NCI-H82 treated with DMSO at 0.1 percent for 48 hours (cell line): ENCODE results near the gene FBXO28.
A peak's percentile ranks its signal among the peaks of the same experiment; 100 is the strongest.

ENCODE experiments used
- DNase-seq: peaks from one replicate; lab custom pipeline; 2025; ENCODE audit not compliant: unreplicated experiment; lab: John Stamatoyannopoulos, UW

Gene FBXO28

GRCh38 chr1:224151117-224151516 lies 37.2 kb downstream of the FBXO28 start:
- no peak for DNase-seq

- DNase-seq, result no peak
Observed at GRCh38 chr1:224157316-224157715, 43.4 kb downstream of the FBXO28 start.

GRCh38 chr1:224159541-224159940 lies 45.6 kb downstream of the FBXO28 start:
- DNase-seq, result no peak

GRCh38 chr1:224160171-224160682 lies 46.3 kb downstream of the FBXO28 start:
- no peak for DNase-seq

- no peak for DNase-seq
Observed at GRCh38 chr1:224162768-224163167, 48.9 kb downstream of the FBXO28 start.

GRCh38 chr1:224163311-224163710 lies 49.4 kb downstream of the FBXO28 start:
- DNase-seq, result no peak

GRCh38 chr1:224168859-224169380 lies 55.0 kb downstream of the FBXO28 start:
- DNase-seq, result no peak

GRCh38 chr1:224169718-224170270 lies 55.9 kb downstream of the FBXO28 start:
- DNase-seq, result no peak

GRCh38 chr1:224170343-224170742 lies 56.4 kb downstream of the FBXO28 start:
- no peak for DNase-seq

GRCh38 chr1:224170748-224171478 lies 57.0 kb downstream of the FBXO28 start:
- DNase-seq, result no peak

- no peak for DNase-seq
Observed at GRCh38 chr1:224172229-224172628, 58.3 kb downstream of the FBXO28 start.

- no peak for DNase-seq
Observed at GRCh38 chr1:224173523-224173922, 59.6 kb downstream of the FBXO28 start.

- no peak for DNase-seq
Observed at GRCh38 chr1:224175617-224176016, 61.7 kb downstream of the FBXO28 start.

GRCh38 chr1:224177356-224177999 lies 63.6 kb downstream of the FBXO28 start:
- no peak for DNase-seq

GRCh38 chr1:224178894-224179293 lies 65.0 kb downstream of the FBXO28 start:
- no peak for DNase-seq

- no peak for DNase-seq
Observed at GRCh38 chr1:224180783-224181452, 67.0 kb downstream of the FBXO28 start.

- no peak for DNase-seq
Observed at GRCh38 chr1:224181453-224181810, 67.5 kb downstream of the FBXO28 start.

GRCh38 chr1:224182057-224182865 lies 68.3 kb downstream of the FBXO28 start:
- DNase-seq, result peak; percentile 33

GRCh38 chr1:224182866-224183590 lies 69.1 kb downstream of the FBXO28 start, which contains the start of gene DEGS1:
DEGS1 (plus strand) TSS chr1:224183240; CDS start chr1:224183337, 97 bp downstream.
- peak; percentile 87 for DNase-seq
